Liver (tissue), 9 donors: ENCODE results near the gene MMP23B. TPM values are rescaled to one million over a fixed set of nuclear protein-coding genes. Genes with fewer than 3 reads are reported as not detected.
A peak's percentile ranks its signal among the peaks of the same experiment; 100 is the strongest.
"Not testable (repeated sequence)": the region's sequence is repeated elsewhere in the genome, so short reads cannot be mapped to it uniquely, and the experiment has no call there.

ENCODE experiments used
- DNase-seq: peaks from one replicate; pipeline ENCODE4 v3.0.0-alpha.2; 2017; ENCODE audit warnings: low spot score
- H3K27ac ChIP-seq, 2 donors: one replicate each; pipeline ENCODE4 v1.7.0; 2013; ENCODE audit warnings: inconsistent platforms in 2 of 2, low read length in 2 of 2, control low read depth in 1 of 2, low read depth in 1 of 2, mild to moderate bottlenecking in 1 of 2
- H3K27me3 ChIP-seq, 4 donors: one replicate each; pipeline versions ENCODE4 v1.6.1 to v1.7.0; 2013; ENCODE audit warnings: low read length in 3 of 4, inconsistent platforms in 1 of 4, mild to moderate bottlenecking in 1 of 4, moderate library complexity in 1 of 4; ENCODE audit not compliant: control insufficient read depth in 4 of 4, insufficient read depth in 4 of 4
- H3K36me3 ChIP-seq, 4 donors: one replicate each; pipeline versions ENCODE4 v1.6.1 to v1.7.0; 2013; ENCODE audit warnings: low read length in 3 of 4, mild to moderate bottlenecking in 3 of 4, low read depth in 1 of 4, moderate library complexity in 1 of 4; ENCODE audit not compliant: control insufficient read depth in 4 of 4, insufficient read depth in 3 of 4
- H3K4me1 ChIP-seq, 4 donors: one replicate each; pipeline versions ENCODE4 v1.6.1 to v1.7.0; 2013; ENCODE audit warnings: low read length in 3 of 4, mild to moderate bottlenecking in 3 of 4, moderate library complexity in 1 of 4; ENCODE audit not compliant: control insufficient read depth in 4 of 4, insufficient read depth in 4 of 4
- H3K4me3 ChIP-seq, 3 donors: one replicate each; pipeline versions ENCODE4 v1.6.1 to v1.7.0; 2013; ENCODE audit warnings: low read length in 3 of 3, control low read depth in 1 of 3, low read depth in 1 of 3, mild to moderate bottlenecking in 1 of 3
- H3K9ac ChIP-seq, 2 donors: one replicate each; pipeline ENCODE4 v1.7.0; 2013; ENCODE audit warnings: low read length in 2 of 2, mild to moderate bottlenecking in 2 of 2, moderate library complexity in 2 of 2, control low read depth in 1 of 2, low read depth in 1 of 2
- H3K9me3 ChIP-seq, 4 donors: one replicate each; pipeline versions ENCODE4 v1.6.1 to v1.7.0; 2013; ENCODE audit warnings: low read length in 3 of 4; ENCODE audit not compliant: control insufficient read depth in 4 of 4
- EGR1 ChIP-seq, 2 donors: IDR thresholded peaks; 2 replicates each; pipeline ENCODE4 v1.6.1; 2016 to 2018; ENCODE audit warnings: antibody characterized with exemption in 2 of 2, low read depth in 2 of 2
- GABPA ChIP-seq, 2 donors: IDR thresholded peaks in 1 of 2; conservative IDR thresholded peaks in 1 of 2; 2 replicates each; pipeline ENCODE4 v1.6.1; 2016; ENCODE audit warnings: antibody characterized with exemption in 2 of 2, mild to moderate bottlenecking in 1 of 2, moderate library complexity in 1 of 2
- RAD21 ChIP-seq, 2 donors: IDR thresholded peaks; 2 replicates each; pipeline ENCODE4 v1.6.1; 2016; ENCODE audit warnings: antibody characterized with exemption in 2 of 2, mild to moderate bottlenecking in 2 of 2
- RXRA ChIP-seq, 2 donors: IDR thresholded peaks; 2 replicates each; pipeline ENCODE4 v1.6.1; 2017 to 2018; ENCODE audit warnings: antibody characterized with exemption in 2 of 2, mild to moderate bottlenecking in 1 of 2
- SP1 ChIP-seq: IDR thresholded peaks from 2 replicates; pipeline ENCODE4 v1.6.1; 2018; ENCODE audit warnings: antibody characterized with exemption, mild to moderate bottlenecking
- YY1 ChIP-seq: IDR thresholded peaks from 2 replicates; pipeline ENCODE4 v1.6.1; 2016; ENCODE audit warnings: antibody characterized with exemption, mild to moderate bottlenecking
- WGBS: extraction: QIAGEN DNeasy Blood & Tissue Kit; methylation state at CpG from one replicate; pipeline ENCODE4 v1.1.7; 2013; 5-methylcytosine and 5-hydroxymethylcytosine counted together
- polyA plus RNA-seq, 2 donors: library from polyadenylated mRNA; stranded (reverse) in 1 of 2; unstranded in 1 of 2; fragments of 200-250 nt in 1 of 2; fragments of >200 nt in 1 of 2; fragmentation: Nextera tagmentation in 1 of 2; extraction: Ambion mirVana in 1 of 2; gene quantifications; one replicate each; pipeline versions ENCODE4 v1.2.1 to v1.2.3, GENCODE V29; 2013 to 2015
- total RNA-seq, 2 donors: library from RNA; depleted of rRNA; stranded (reverse); fragments of >200 nt; gene quantifications; one replicate each; pipeline ENCODE4 v1.2.3, GENCODE V29; 2014
- donor health status: healthy.
- donor health status: healthy.
- donor health status: healthy.
- donor health status: healthy.
- donor health status: healthy.

MMP23B gene
- total and polyA plus RNA-seq, 4 donors, result 0.92 to 4.2 (median 1.5) TPM

GRCh38 chr1:1640711-1641461 lies 8.9 kb downstream of the MMP23B start:
- not testable (repeated sequence) for H3K27me3 ChIP-seq, H3K9ac ChIP-seq, H3K9me3 ChIP-seq, H3K4me1 ChIP-seq, DNase-seq, H3K4me3 ChIP-seq, H3K27ac ChIP-seq
- peaks cover 5 to 11% (median 9%) of the 10 kb centered on the region in 4 donors for H3K36me3 ChIP-seq
- 94% methylated on average over 32 of the region's 38 CpGs for WGBS

GRCh38 chr1:1646326-1646725 lies 14.4 kb downstream of the MMP23B start:
- not testable (repeated sequence) for H3K4me1 ChIP-seq, H3K9me3 ChIP-seq, H3K4me3 ChIP-seq, H3K9ac ChIP-seq, H3K27ac ChIP-seq, DNase-seq, H3K27me3 ChIP-seq
- H3K36me3 ChIP-seq, result peaks cover 1 to 17% (median 14%) of the 10 kb centered on the region in 4 donors
- 79% methylated on average over 5 of the region's 5 CpGs for WGBS

GRCh38 chr1:1647567-1648241 lies 15.7 kb downstream of the MMP23B start:
- 82% methylated on average over 17 of the region's 17 CpGs for WGBS
- not testable (repeated sequence) for H3K9me3 ChIP-seq, H3K4me1 ChIP-seq, H3K9ac ChIP-seq, H3K4me3 ChIP-seq, DNase-seq, H3K27me3 ChIP-seq, H3K27ac ChIP-seq
- H3K36me3 ChIP-seq, result peaks cover 1 to 28% (median 26%) of the 10 kb centered on the region in 4 donors

GRCh38 chr1:1648265-1648664 lies 16.3 kb downstream of the MMP23B start:
- H3K27ac ChIP-seq, H3K27me3 ChIP-seq, H3K4me3 ChIP-seq, H3K9ac ChIP-seq, H3K4me1 ChIP-seq, DNase-seq, H3K9me3 ChIP-seq: not testable (repeated sequence)
- WGBS, result 74% methylated on average over 11 of the region's 11 CpGs
- peaks cover 1 to 28% (median 26%) of the 10 kb centered on the region in 4 donors for H3K36me3 ChIP-seq

GRCh38 chr1:1658583-1659549 lies 26.9 kb downstream of the MMP23B start, which contains the start of gene CDK11B:
Gene CDK11B (minus strand): TSS chr1:1659004. CDS start chr1:1657485, 1,519 bp downstream.
- H3K27ac ChIP-seq, result peak within 1 kb of the TSS; percentile 68 to 82
- TF ChIP-seq RAD21 (IDR thresholded peaks at IDR 0.05), result peak; percentile 44
- peak; percentile 10 to 12 for TF ChIP-seq RXRA (IDR thresholded peaks at IDR 0.05)
- peak; percentile 38 for TF ChIP-seq YY1
- TF ChIP-seq SP1, result peak; percentile 21
- peak in 1 of 2 donors; percentile 23 for TF ChIP-seq EGR1 (IDR thresholded peaks at IDR 0.05; ENCODE audit: low read depth in 2 of 2)
- peak; percentile 79 to 92 for TF ChIP-seq GABPA (IDR thresholded peaks at IDR 0.05 in 1 of 2, conservative IDR thresholded peaks at IDR 0.05 in 1 of 2)
- peak within 1 kb of the TSS in 2 of 3 donors; percentile 53 to 82 for H3K4me3 ChIP-seq
- not testable (repeated sequence) for H3K27me3 ChIP-seq, H3K4me1 ChIP-seq, H3K9me3 ChIP-seq
- peaks cover 3 to 22% (median 6%) of the 10 kb centered on the region in 4 donors for H3K36me3 ChIP-seq
- WGBS, result under 1% methylated on average over 69 of the region's 96 CpGs
- DNase-seq, result peak; percentile 92
- peak within 1 kb of the TSS in 1 of 2 donors; percentile 58 for H3K9ac ChIP-seq

- 93% methylated on average over 9 of the region's 9 CpGs for WGBS
- not testable (repeated sequence) for H3K9ac ChIP-seq, H3K27ac ChIP-seq
Observed at GRCh38 chr1:1662392-1662791, 30.4 kb downstream of the MMP23B start.

More at GRCh38 chr1:1662392-1662791, 30.4 kb downstream of the MMP23B start:
- DNase-seq, H3K4me3 ChIP-seq, H3K4me1 ChIP-seq, H3K9me3 ChIP-seq, H3K27me3 ChIP-seq: not testable (repeated sequence)
- H3K36me3 ChIP-seq, result peaks cover 8 to 18% (median 11%) of the 10 kb centered on the region in 4 donors
